Testis (tissue), 3 donors: ENCODE measurements around the gene PDIA4. TPM values are rescaled to one million over a fixed set of nuclear protein-coding genes. Genes with fewer than 3 reads are reported as not detected.

ENCODE experiments used
- DNase-seq: peaks from one replicate; pipeline ENCODE4 v3.0.0-alpha.2; 2019
- H3K27ac ChIP-seq, 2 donors: fragments of 200-600 bp; sonication (generic); one replicate each; pipeline ENCODE4 v1.5.1; 2019
- H3K27me3 ChIP-seq: fragments of 200-600 bp; sonication (generic); one replicate; pipeline ENCODE4 v1.5.1; 2019
- H3K36me3 ChIP-seq: fragments of 200-600 bp; sonication (generic); one replicate; pipeline ENCODE4 v1.5.1; 2017; ENCODE audit warnings: low read depth; ENCODE audit errors: missing control alignments
- H3K4me1 ChIP-seq: fragments of 200-600 bp; sonication (generic); one replicate; pipeline ENCODE4 v1.5.1; 2019
- H3K4me3 ChIP-seq, 2 donors: fragments of 200-600 bp; sonication (generic); one replicate each; pipeline ENCODE4 v1.5.1; 2017 to 2019
- H3K9me3 ChIP-seq: fragments of 200-600 bp; sonication (generic); one replicate; pipeline ENCODE4 v1.5.1; 2017
- CTCF ChIP-seq, 3 experiments: fragments of 450-650 bp in 2 of 3; fragments of 200-600 bp in 1 of 3; sonication (generic) in 1 of 3; IDR thresholded peaks; one replicate each; pipeline ENCODE4 v1.5.1; 2016 to 2019; ENCODE audit warnings: antibody characterized with exemption in 3 of 3, mild to moderate bottlenecking in 2 of 3, moderate library complexity in 1 of 3
- POLR2A ChIP-seq: fragments of 450-650 bp; IDR thresholded peaks from one replicate; pipeline ENCODE4 v1.6.1; 2017; ENCODE audit warnings: antibody characterized with exemption, mild to moderate bottlenecking, moderate library complexity
- WGBS, 2 donors: methylation state at CpG; one replicate each; pipeline ENCODE4 v1.1.5; 2018; 5-methylcytosine and 5-hydroxymethylcytosine counted together
- intact Hi-C: fragments of 100-400 bp; cut with DNase I; formaldehyde crosslinking; loops from one replicate; pipeline ENCODE4 v1.15.1; 2023; ENCODE audit warnings: low total_unique reads
- polyA plus RNA-seq: library from polyadenylated mRNA; stranded (reverse); fragments of 350-450 nt; fragmentation: Illumina TruSeq; extraction: RNeasy Lipid Tissue Mini Kit (QIAGEN cat#74804); gene quantifications from one replicate; pipeline ENCODE4 v1.2.3, GENCODE V29; 2014; ENCODE audit warnings: low read depth, low replicate concordance; ENCODE audit not compliant: insufficient read depth
- total RNA-seq, 2 donors: library from RNA; depleted of rRNA; stranded (reverse); fragments of >200 nt; gene quantifications; one replicate each; pipeline ENCODE4 v1.2.3, GENCODE V29; 2016

Gene PDIA4
- total and polyA plus RNA-seq, 3 donors from 2014 or later, result 59.3 to 86.5 (median 67.1) TPM

GRCh38 chr7:149011491-149011890 is 16.8 kb downstream of the PDIA4 start:
- intact Hi-C loops, result no loop called here
- 82 to 90% methylated on average over 8 of the region's 8 CpGs for WGBS, 2 donors
- no peaks in the 10 kb centered on the region for H3K4me1 ChIP-seq
- H3K27ac ChIP-seq, result no peak overlapping the region
- no peaks in the 10 kb centered on the region for H3K9me3 ChIP-seq
- no peaks in the 10 kb centered on the region for H3K36me3 ChIP-seq
- H3K27me3 ChIP-seq, result no peaks in the 10 kb centered on the region
- DNase-seq, result no peak
- H3K4me3 ChIP-seq, result no peak overlapping the region
- TF ChIP-seq POLR2A (no peak), CTCF (IDR thresholded peaks at IDR 0.05) (no peak)

GRCh38 chr7:149010451-149010850 is 17.9 kb downstream of the PDIA4 start:
- no peak overlapping the region for H3K4me3 ChIP-seq
- no peaks in the 10 kb centered on the region for H3K36me3 ChIP-seq
- no peak for TF ChIP-seq CTCF (IDR thresholded peaks at IDR 0.05)
- no peak for TF ChIP-seq POLR2A
- intact Hi-C loops, result no loop called here
- 91 to 98% methylated on average over 5 of the region's 5 CpGs for WGBS, 2 donors
- H3K27me3 ChIP-seq, result no peaks in the 10 kb centered on the region
- no peak overlapping the region for H3K27ac ChIP-seq
- no peaks in the 10 kb centered on the region for H3K9me3 ChIP-seq
- H3K4me1 ChIP-seq, result no peaks in the 10 kb centered on the region
- no peak for DNase-seq

GRCh38 chr7:149009527-149009926 is 18.8 kb downstream of the PDIA4 start:
- DNase-seq, result no peak
- intact Hi-C loops, result loop anchor here (5.0 kb wide), 1 partner anchor 58 kb away; no protein-coding TSS in a partner anchor
- H3K9me3 ChIP-seq, result no peaks in the 10 kb centered on the region
- H3K27ac ChIP-seq, result no peak overlapping the region
- no peaks in the 10 kb centered on the region for H3K27me3 ChIP-seq
- H3K36me3 ChIP-seq, result no peaks in the 10 kb centered on the region
- WGBS, 2 donors, result 91 to 97% methylated on average over 3 of the region's 3 CpGs
- TF ChIP-seq POLR2A (no peak), CTCF (IDR thresholded peaks at IDR 0.05) (no peak)
- no peak overlapping the region for H3K4me3 ChIP-seq
- no peaks in the 10 kb centered on the region for H3K4me1 ChIP-seq

- 73 to 85% methylated on average over 5 to 6 of the region's 6 CpGs for WGBS, 2 donors
- no peak for DNase-seq
- H3K27ac ChIP-seq, result no peak overlapping the region
- no peak overlapping the region for H3K4me3 ChIP-seq
- no peak for TF ChIP-seq CTCF (IDR thresholded peaks at IDR 0.05)
- TF ChIP-seq POLR2A, result no peak
- no peaks in the 10 kb centered on the region for H3K4me1 ChIP-seq
- no peaks in the 10 kb centered on the region for H3K36me3 ChIP-seq
- intact Hi-C loops, result loop anchor here (5.0 kb wide), 1 partner anchor 60 kb away; no protein-coding TSS in a partner anchor
- no peaks in the 10 kb centered on the region for H3K9me3 ChIP-seq
- no peaks in the 10 kb centered on the region for H3K27me3 ChIP-seq
Observed at GRCh38 chr7:149007611-149008010, 20.7 kb downstream of the PDIA4 start.

- no peaks in the 10 kb centered on the region for H3K4me1 ChIP-seq
- 86 to 91% methylated on average over 3 of the region's 3 CpGs for WGBS, 2 donors
- TF ChIP-seq CTCF (IDR thresholded peaks at IDR 0.05) (no peak), POLR2A (no peak)
- no peak for DNase-seq
- H3K4me3 ChIP-seq, result no peak overlapping the region
- H3K27me3 ChIP-seq, result no peaks in the 10 kb centered on the region
- H3K36me3 ChIP-seq, result no peaks in the 10 kb centered on the region
- intact Hi-C loops, result loop anchor here (5.0 kb wide), 1 partner anchor 60 kb away; no protein-coding TSS in a partner anchor
- no peaks in the 10 kb centered on the region for H3K9me3 ChIP-seq
- no peak overlapping the region for H3K27ac ChIP-seq
Observed at GRCh38 chr7:149007146-149007545, 21.2 kb downstream of the PDIA4 start.
